HL-60/S4 (cell line): Measurements from ENCODE around the gene PIK3R3.

Experiments used
- in situ Hi-C: fragments of 300-500 bp; cut with MboI; formaldehyde crosslinking; loops from 2 replicates; pipeline ENCODE4 v1.14.3; 2022; ENCODE audit warnings: low sequenced_read_pairs

PIK3R3 gene

GRCh38 chr1:45998020-45998617 is 134.3 kb downstream of the PIK3R3 start:
- in situ Hi-C loops: no loop called here

GRCh38 chr1:45995298-45995697 is 137.1 kb downstream of the PIK3R3 start:
- in situ Hi-C loops: no loop called here

GRCh38 chr1:45994423-45994822 is 138.0 kb downstream of the PIK3R3 start:
- in situ Hi-C loops: no loop called here
